Stomach (tissue), 4 donors: ENCODE data around the gene PLCB4.

Source experiments
- POLR2A ChIP-seq, 4 donors: fragments of 450-650 bp; IDR thresholded peaks; one replicate each; pipeline ENCODE4 v1.6.1; 2016; ENCODE audit warnings: antibody characterized with exemption in 4 of 4, control low read depth in 2 of 4, mild to moderate bottlenecking in 1 of 4, moderate library complexity in 1 of 4
- TF ChIP-seq, protein P1 (sequence below), 7 experiments: fragments of 450-650 bp in 4 of 7; fragments of 200-600 bp in 3 of 7; sonication (generic) in 3 of 7; IDR thresholded peaks; one replicate each; pipeline ENCODE4 v1.5.1; 2016 to 2019; ENCODE audit warnings: antibody characterized with exemption in 7 of 7, control low read depth in 2 of 7, mild to moderate bottlenecking in 1 of 7

DNA sequence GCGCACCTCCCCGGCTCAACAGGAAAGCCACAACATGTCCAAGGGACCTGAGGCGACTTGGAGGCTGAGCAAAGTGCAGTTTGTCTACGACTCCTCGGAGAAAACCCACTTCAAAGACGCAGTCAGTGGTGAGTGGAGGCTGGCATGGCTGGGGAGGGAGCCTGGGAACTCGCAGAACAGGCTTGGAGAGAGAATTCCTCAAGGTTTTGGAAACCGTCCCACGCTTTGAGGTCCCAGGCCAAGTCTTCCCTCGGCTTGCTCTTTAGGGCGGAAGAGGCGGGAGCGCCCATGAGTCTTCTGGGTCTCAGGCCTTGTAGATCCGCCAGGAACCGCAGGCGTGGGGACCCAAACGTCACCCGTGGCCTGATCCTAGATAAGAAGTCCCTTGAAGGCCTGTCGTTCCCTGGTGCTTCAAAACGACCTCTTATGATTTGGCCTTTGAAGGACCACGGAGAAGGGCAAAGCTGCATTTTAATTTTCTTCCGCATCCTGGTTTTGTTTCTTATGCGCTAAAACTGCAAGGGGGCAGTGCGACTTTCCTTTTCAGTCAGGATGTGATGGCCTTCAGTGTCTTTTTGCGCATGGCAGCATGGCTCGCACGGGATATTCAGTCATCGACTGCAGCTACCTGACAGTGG, 447.5 kb downstream of the PLCB4 start:
- no peak for TF ChIP-seq POLR2A (IDR thresholded peaks at IDR 0.05)
- TF ChIP-seq, protein P1, sequence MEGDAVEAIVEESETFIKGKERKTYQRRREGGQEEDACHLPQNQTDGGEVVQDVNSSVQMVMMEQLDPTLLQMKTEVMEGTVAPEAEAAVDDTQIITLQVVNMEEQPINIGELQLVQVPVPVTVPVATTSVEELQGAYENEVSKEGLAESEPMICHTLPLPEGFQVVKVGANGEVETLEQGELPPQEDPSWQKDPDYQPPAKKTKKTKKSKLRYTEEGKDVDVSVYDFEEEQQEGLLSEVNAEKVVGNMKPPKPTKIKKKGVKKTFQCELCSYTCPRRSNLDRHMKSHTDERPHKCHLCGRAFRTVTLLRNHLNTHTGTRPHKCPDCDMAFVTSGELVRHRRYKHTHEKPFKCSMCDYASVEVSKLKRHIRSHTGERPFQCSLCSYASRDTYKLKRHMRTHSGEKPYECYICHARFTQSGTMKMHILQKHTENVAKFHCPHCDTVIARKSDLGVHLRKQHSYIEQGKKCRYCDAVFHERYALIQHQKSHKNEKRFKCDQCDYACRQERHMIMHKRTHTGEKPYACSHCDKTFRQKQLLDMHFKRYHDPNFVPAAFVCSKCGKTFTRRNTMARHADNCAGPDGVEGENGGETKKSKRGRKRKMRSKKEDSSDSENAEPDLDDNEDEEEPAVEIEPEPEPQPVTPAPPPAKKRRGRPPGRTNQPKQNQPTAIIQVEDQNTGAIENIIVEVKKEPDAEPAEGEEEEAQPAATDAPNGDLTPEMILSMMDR (IDR thresholded peaks at IDR 0.05) = no peak
